Measurements from ENCODE around the gene P3H2. TPM values are rescaled to one million over a fixed set of nuclear protein-coding genes. Genes with fewer than 3 reads are reported as not detected.

Gene P3H2
- total and polyA plus RNA-seq, 5 experiments from 2014 or later: not detected

DNA sequence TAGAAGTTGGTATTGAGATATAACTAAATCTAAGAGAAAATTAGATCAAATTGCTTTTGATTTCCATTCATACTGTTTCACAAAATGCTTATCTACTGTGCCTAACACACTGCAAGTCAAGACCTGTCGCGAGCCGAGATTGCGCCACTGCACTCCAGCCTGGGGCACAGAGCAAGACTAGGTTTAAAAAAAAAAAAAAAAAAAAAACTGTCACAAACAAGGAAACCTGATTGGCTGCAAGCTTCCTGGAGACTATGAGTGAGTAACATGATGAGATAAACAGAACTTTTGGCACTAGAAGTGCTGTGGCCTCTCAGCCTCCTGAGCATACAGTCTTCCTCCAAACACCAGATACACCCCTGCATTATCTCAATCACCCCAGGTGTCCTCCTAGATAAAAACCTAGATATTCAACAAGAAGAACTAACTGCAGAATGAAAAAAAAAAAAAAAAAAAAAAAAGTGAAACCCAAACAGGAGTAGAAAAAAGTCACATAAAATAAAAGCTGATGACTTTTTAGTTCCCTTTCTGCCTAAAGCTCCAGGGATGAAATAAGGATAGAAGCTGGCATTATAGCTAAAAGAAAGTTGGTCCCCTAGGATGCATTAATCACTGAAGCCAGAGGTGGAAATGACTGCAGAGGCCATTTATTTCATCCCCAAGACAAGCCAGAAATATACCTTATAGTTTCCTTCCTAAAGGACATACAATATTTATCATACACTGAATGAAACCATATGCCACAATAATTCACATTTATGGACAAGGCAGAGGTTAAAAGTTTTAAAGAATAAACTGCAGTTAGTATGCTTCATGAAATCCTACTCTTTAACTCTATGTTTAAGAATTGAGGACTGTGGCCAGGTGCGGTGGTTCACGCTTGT, 82.4 kb downstream of the P3H2 start:
- POLR2A ChIA-PET: no interaction called here
- ATAC-seq: no peak
- no peaks in the 10 kb centered on the region for H3K9me3 Mint-ChIP-seq
- no peaks in the 10 kb centered on the region for H3K36me3 Mint-ChIP-seq
- no peak overlapping the region for H3K4me3 Mint-ChIP-seq
- no peaks in the 10 kb centered on the region for H3K4me1 Mint-ChIP-seq
- H3K27ac Mint-ChIP-seq: no peak overlapping the region
- DNase-seq: no peak
- peaks cover 2 to 10% (median 4%) of the 10 kb centered on the region in 5 donors for H3K27me3 Mint-ChIP-seq

- no peak overlapping the region for H3K4me3 Mint-ChIP-seq
- H3K27ac Mint-ChIP-seq: no peak overlapping the region
- no peaks in the 10 kb centered on the region for H3K36me3 Mint-ChIP-seq
- peaks cover 3 to 10% (median 4%) of the 10 kb centered on the region in 5 donors for H3K27me3 Mint-ChIP-seq
- no peak for DNase-seq
- POLR2A ChIA-PET: no interaction called here
- no peaks in the 10 kb centered on the region for H3K4me1 Mint-ChIP-seq
- no peak for ATAC-seq
- H3K9me3 Mint-ChIP-seq: no peaks in the 10 kb centered on the region
Observed at GRCh38 chr3:190036631-190037030, 84.1 kb downstream of the P3H2 start.

DNA sequence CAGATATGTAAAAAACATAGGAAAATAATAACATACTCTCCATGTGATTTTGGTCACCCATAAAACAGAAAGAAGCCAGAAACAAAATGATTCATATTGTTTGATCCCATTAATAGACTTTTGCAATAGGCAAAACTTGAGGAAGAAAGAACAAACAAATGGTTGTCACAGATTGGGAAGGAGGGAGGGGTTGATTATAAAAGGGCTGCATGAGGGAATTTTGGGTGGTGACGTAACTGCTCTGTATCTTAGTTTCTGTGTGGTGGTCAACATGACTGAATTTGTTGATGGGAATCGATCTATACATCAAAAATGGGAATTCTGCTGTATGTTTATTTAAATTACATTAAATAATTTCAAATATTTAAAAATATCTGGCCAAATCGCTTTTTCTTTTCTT, 86.3 kb downstream of the P3H2 start:
- ATAC-seq: no peak
- Mint-ChIP-seq H3K36me3 (no peaks in the 10 kb centered on the region), H3K4me3 (no peak overlapping the region), H3K9me3 (no peaks in the 10 kb centered on the region), H3K27me3 (peaks cover 3 to 10% (median 4%) of the 10 kb centered on the region in 5 donors), H3K27ac (no peak overlapping the region), H3K4me1 (no peaks in the 10 kb centered on the region)
- POLR2A ChIA-PET: no interaction called here
- DNase-seq: no peak

- POLR2A ChIA-PET: no interaction called here
Observed at GRCh38 chr3:190032923-190033322, 87.8 kb downstream of the P3H2 start.

GRCh38 chr3:190031887-190032752, 88.6 kb downstream of the P3H2 start:
- ATAC-seq (no peak), DNase-seq (no peak)
- POLR2A ChIA-PET: no interaction called here
- H3K27me3 Mint-ChIP-seq: peaks cover 5 to 19% (median 8%) of the 10 kb centered on the region in 5 donors
- no peak overlapping the region for H3K4me3 Mint-ChIP-seq
- H3K9me3 Mint-ChIP-seq: no peaks in the 10 kb centered on the region
- H3K4me1 Mint-ChIP-seq: no peaks in the 10 kb centered on the region
- H3K36me3 Mint-ChIP-seq: no peaks in the 10 kb centered on the region
- H3K27ac Mint-ChIP-seq: no peak overlapping the region

More at GRCh38 chr3:190032923-190033322, 87.8 kb downstream of the P3H2 start:
- H3K4me1 Mint-ChIP-seq: no peaks in the 10 kb centered on the region
- no peak overlapping the region for H3K27ac Mint-ChIP-seq
- no peaks in the 10 kb centered on the region for H3K36me3 Mint-ChIP-seq
- H3K27me3 Mint-ChIP-seq: peaks cover 3 to 14% (median 5%) of the 10 kb centered on the region in 5 donors
- H3K9me3 Mint-ChIP-seq: no peaks in the 10 kb centered on the region
- ATAC-seq: no peak
- no peak for DNase-seq
- H3K4me3 Mint-ChIP-seq: no peak overlapping the region

GRCh38 chr3:190027116-190027515, 93.6 kb downstream of the P3H2 start:
- H3K9me3 Mint-ChIP-seq: no peaks in the 10 kb centered on the region
- no peak for ATAC-seq

DNA sequence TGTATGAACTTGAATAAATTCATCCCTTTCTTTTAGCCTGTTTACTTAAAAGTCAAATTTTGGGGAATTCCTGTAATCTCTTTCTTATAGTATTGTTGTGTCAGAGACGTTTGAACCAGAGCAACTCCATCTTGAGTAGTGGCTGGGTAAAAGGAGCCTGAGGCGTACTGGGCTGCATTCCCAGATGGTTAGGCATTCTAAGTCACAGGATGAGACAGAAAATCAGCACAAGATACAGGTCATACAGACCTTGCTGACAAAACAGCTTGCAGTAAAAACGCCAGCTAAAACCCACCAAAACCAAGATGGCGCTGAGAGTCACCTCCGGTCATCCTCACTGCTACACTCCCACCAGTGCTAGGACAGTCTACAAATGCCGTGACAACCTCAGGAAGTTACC, 94.5 kb downstream of the P3H2 start:
- H3K36me3 Mint-ChIP-seq: no peaks in the 10 kb centered on the region
- no peak for ATAC-seq
- POLR2A ChIA-PET: no interaction called here

More at GRCh38 chr3:190027116-190027515, 93.6 kb downstream of the P3H2 start:
- no peak for DNase-seq
- peaks cover 8 to 19% (median 13%) of the 10 kb centered on the region in 5 donors for H3K27me3 Mint-ChIP-seq
- H3K36me3 Mint-ChIP-seq: no peaks in the 10 kb centered on the region
- H3K27ac Mint-ChIP-seq: no peak overlapping the region
- POLR2A ChIA-PET: no interaction called here
- no peaks in the 10 kb centered on the region for H3K4me1 Mint-ChIP-seq
- no peak overlapping the region for H3K4me3 Mint-ChIP-seq

DNA sequence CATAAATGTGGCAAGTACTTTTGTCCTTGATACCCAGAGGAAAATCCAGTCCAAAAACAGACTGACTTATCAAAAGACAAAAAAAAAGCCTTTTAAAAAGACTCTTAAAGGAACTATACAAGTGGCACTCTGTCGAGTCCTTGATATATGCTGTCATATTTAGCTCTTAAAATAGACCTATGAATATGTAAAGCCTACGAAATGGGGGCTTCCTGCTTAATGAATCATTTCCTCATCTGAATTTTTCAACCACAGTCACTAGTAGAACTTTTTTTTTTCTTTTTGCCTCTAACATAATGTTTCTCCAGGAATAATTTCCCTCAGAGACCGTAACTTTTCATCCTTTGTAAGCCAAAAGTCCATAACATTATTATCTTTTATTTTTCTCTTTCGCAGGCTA, 95.8 kb downstream of the P3H2 start:
- Mint-ChIP-seq H3K36me3 (no peaks in the 10 kb centered on the region), H3K27me3 (peaks cover 8 to 28% (median 14%) of the 10 kb centered on the region in 5 donors), H3K9me3 (no peaks in the 10 kb centered on the region), H3K4me1 (no peaks in the 10 kb centered on the region), H3K4me3 (no peak overlapping the region), H3K27ac (no peak overlapping the region)
- ATAC-seq: no peak
- DNase-seq: no peak
- POLR2A ChIA-PET: no interaction called here

More for the DNA sequence above, 94.5 kb downstream of the P3H2 start:
- DNase-seq: no peak
- H3K27ac Mint-ChIP-seq: no peak overlapping the region
- no peak overlapping the region for H3K4me3 Mint-ChIP-seq
- no peaks in the 10 kb centered on the region for H3K4me1 Mint-ChIP-seq
- peaks cover 8 to 28% (median 14%) of the 10 kb centered on the region in 5 donors for H3K27me3 Mint-ChIP-seq
- H3K9me3 Mint-ChIP-seq: no peaks in the 10 kb centered on the region

DNA sequence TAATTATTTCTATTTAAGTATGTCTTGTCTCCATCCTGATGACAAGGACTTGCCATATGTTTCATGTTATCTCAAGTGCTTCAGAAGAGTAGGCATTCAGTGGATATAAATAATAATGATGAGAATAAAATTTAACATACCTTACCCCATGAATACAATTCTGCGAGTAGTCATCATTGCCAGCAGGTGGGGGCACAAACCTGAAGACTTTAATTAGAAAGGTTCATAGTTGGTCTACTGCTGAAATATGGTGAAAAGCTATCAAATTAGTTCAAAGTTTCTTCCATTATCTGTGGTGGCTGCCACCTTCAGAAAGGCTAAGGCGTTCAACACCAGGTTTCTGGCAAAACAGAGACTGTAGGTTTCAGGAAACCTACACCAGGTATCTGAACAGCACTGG, 100.9 kb downstream of the P3H2 start:
- no peak overlapping the region for H3K4me3 Mint-ChIP-seq
- H3K27ac Mint-ChIP-seq: no peak overlapping the region
- POLR2A ChIA-PET: no interaction called here
- ATAC-seq: no peak
- no peak for DNase-seq
- H3K36me3 Mint-ChIP-seq: no peaks in the 10 kb centered on the region
- no peaks in the 10 kb centered on the region for H3K9me3 Mint-ChIP-seq
- peaks cover 3 to 28% (median 14%) of the 10 kb centered on the region in 5 donors for H3K27me3 Mint-ChIP-seq
- no peaks in the 10 kb centered on the region for H3K4me1 Mint-ChIP-seq

DNA sequence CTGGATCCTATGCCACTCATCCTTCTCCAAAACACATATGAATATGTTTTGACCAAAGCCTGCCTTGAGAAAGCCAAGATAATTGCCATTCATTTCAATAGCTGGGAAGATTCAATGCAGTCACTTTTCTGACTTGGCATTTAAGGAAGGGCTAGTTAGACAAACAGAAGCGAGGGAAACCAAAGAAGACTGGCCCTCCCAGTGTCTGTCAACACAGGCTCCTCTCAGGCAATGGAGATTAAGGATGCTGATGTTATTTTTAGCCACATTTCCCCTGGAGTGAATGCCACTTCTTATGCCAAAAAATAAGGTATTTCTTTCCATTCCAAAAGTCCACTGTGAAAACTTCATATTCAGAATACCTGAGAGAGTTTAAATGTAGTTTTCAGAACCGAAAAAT, 101.7 kb downstream of the P3H2 start:
- Mint-ChIP-seq H3K36me3 (no peaks in the 10 kb centered on the region), H3K27ac (no peak overlapping the region), H3K9me3 (no peaks in the 10 kb centered on the region), H3K4me1 (no peaks in the 10 kb centered on the region), H3K4me3 (no peak overlapping the region), H3K27me3 (peaks cover 5 to 28% (median 15%) of the 10 kb centered on the region in 5 donors)
- no peak for ATAC-seq
- no peak for DNase-seq
- POLR2A ChIA-PET: no interaction called here

DNA sequence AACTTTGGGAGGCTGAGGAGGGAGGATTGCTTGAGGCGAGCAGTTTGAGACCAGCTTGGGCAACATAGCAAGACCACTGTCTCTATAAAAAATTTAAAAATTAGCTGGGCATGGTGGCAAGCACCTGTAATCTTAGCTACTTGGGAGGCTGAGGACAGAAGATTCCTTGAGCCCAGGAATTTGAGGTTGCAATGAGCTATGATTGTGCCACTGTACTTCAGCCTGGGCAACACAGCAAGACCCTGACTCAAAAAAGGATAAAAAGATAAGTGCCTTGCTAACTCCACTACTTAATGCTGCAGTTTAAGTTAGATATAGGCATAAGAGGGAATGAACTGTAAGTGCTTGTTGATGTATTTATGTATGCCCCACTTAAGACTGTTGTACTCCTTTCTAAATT, 102.2 kb downstream of the P3H2 start:
- ATAC-seq: no peak
- Mint-ChIP-seq H3K27ac (no peak overlapping the region), H3K36me3 (no peaks in the 10 kb centered on the region), H3K4me1 (no peaks in the 10 kb centered on the region), H3K4me3 (no peak overlapping the region), H3K9me3 (no peaks in the 10 kb centered on the region), H3K27me3 (peaks cover 7 to 25% (median 15%) of the 10 kb centered on the region in 5 donors)
- POLR2A ChIA-PET: no interaction called here
- DNase-seq: no peak

DNA sequence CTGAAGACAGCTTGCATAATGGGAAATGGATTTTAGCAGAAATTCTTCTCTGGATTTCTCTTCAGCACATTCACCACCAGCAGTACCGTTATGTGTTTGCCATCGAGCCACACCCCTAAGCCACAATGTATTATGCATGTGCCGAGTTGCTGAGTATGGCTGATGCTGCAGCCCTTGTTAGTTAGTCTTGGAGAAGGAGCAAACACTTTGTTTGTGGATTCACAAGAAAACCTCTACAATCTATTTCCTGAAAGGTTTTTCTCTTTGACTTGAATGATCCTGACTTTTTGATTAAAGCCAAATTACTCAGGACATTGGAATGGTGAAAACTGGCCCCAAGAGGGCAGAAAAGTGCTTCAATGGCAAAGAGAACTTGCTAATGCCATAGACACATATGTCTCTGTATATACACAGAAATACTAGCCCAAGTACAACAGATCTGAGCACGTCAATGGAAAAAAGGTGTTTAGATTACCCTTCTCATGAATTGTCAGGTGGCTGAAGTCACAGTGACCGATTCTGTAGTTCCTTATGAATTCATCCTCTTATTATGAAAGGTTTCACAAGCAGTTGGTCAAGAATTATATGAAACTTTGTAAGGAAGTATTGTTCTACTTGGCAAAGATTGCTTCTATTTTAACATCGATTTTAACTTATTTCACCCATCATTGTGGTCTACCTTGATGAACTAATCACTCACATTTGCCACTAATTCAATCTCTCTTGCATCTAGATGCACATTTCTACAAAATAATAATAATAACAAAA, 103.0 kb downstream of the P3H2 start:
- H3K27ac Mint-ChIP-seq: no peak overlapping the region
- POLR2A ChIA-PET: no interaction called here
- no peaks in the 10 kb centered on the region for H3K4me1 Mint-ChIP-seq
- DNase-seq (no peak), ATAC-seq (no peak)
- H3K27me3 Mint-ChIP-seq: peaks cover 4 to 18% (median 12%) of the 10 kb centered on the region in 5 donors
- H3K9me3 Mint-ChIP-seq: no peaks in the 10 kb centered on the region
- H3K4me3 Mint-ChIP-seq: no peak overlapping the region
- no peaks in the 10 kb centered on the region for H3K36me3 Mint-ChIP-seq

Data from naive thymus-derived CD8-positive, alpha-beta T cell (primary cell).